Effector CD4-positive, alpha-beta T cell (primary cell): Measurements from ENCODE around the gene TRAF3IP1.
"Not testable (repeated sequence)": the region's sequence is repeated elsewhere in the genome, so short reads cannot be mapped to it uniquely, and the experiment has no call there.

Source experiments
- DNase-seq: peaks from one replicate; pipeline ENCODE4 v3.0.0-alpha.2; 2020

The TRAF3IP1 gene

DNA sequence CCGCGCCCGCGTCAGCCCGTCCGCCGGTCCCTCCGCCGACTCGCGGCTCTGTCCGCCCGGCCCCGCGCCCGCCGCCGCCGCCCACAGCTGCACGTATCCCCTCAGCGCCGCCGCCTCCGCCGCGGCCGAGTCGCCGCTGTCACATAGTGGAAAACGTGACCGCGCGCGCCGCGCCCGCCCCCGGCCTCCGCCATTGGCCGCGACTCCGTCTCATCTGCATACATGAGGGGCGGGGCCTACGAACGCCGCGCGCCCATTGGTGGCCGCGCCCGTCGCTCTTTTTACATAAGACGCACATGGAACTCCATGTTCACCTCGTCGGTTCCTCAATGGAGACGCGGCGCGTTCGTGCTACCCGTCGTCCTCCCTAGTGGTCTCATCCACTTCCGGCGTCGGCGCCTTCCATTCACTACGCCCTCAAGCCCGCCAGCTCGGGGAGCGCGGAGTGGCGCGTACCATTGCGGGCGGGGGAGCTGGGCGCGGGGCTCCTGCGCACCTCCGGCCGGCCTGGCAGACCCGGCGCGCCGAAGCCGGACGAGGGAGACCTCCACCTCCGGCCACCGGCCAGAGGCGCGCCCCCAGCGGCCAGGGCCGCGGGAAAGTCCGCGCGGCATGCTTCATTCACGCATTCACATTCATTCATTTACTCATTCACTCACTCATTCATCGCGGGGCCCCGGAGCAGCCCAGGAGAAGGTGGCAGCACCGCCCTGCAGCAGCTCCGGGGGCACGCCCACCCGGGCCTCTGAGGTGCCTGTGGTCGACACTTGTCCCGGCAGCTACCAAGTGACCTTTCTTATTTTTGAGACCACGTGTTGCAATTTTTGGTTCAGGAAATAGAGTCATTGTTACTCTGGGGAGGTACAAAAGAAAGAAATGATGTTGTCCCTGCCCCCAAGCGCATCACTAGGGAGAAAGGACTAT, 31.4 kb upstream of the TRAF3IP1 start:
- peak; percentile 96 for DNase-seq

DNA sequence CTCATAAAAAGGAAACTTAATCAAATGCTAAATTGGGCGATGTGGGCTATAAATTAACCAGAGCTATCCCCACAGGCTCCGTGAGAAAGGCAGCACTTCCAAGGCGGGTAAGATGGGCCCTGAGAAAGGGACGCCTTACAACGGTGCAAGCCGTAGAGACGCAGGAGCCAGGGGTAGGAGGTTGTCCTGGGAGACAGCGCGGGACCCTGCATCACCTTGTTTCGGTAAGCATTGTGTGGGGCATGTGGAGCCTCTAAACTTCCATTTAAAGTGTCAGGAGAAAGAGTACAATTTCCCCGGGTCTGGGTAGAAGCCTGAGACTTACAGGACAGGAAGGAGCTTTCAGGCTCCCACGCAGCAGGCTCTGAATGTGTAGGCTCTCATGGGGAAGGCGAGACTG, 30.7 kb upstream of the TRAF3IP1 start:
- no peak for DNase-seq

DNA sequence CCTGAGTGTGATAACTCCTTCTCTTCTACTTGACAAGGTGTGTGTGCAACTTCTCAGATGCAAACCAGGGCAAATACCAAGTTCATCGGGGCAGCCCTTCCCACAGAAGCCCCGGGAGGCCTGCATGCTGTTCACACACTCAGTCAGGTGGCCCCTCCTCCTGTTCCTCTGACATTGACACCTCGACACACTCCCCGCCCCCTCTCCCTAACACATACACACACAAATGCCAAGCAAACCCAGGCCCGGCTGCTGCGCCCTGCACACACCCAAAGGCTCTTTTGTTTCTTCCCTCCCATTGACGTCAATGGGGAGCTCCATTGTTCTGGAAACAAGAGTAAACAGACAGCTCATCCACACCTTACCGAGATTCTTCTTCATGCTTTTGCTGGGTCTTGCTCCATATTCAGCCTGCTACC, 30.2 kb upstream of the TRAF3IP1 start:
- peak; percentile 18 for DNase-seq

DNA sequence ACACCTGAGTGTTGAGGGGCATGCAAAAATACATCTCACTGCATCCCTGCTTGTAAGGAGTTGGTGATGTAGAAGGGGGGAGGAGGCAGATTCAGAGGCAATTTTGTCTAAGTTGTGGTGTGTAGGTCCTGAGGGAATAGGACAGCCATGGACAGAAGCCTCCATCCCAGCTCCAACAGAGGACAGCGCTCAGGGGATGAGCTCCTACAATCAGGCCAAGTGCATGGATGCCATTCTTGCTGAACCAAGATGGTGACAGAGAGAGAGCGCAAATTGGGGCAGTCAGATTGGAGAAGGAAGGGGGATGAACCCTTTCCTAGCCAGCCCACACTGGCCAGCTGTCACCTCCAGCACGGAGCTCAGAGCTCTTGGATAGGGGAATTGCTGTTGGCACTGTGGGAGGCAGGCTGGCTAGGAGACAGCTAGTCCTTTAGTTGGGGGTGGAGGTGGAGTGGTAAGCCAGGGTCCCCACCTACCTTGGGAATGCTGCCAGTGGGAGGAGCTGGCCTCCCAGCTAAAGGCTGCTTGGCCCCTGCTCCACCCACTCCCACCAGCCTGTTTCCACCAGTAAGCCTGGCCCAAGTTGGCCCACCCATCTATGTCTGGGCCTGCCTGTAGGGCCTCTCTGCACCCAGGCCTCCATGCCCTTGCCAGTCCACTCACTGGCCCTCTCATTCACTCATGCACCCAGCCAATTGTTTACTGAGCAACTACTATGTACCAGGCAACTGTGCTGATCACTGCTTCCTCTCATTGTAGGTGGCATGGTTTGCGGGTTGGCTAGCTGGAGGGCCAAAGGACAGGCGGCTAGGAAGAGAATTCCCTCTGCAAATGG, 29.4 kb upstream of the TRAF3IP1 start:
- no peak for DNase-seq

DNA sequence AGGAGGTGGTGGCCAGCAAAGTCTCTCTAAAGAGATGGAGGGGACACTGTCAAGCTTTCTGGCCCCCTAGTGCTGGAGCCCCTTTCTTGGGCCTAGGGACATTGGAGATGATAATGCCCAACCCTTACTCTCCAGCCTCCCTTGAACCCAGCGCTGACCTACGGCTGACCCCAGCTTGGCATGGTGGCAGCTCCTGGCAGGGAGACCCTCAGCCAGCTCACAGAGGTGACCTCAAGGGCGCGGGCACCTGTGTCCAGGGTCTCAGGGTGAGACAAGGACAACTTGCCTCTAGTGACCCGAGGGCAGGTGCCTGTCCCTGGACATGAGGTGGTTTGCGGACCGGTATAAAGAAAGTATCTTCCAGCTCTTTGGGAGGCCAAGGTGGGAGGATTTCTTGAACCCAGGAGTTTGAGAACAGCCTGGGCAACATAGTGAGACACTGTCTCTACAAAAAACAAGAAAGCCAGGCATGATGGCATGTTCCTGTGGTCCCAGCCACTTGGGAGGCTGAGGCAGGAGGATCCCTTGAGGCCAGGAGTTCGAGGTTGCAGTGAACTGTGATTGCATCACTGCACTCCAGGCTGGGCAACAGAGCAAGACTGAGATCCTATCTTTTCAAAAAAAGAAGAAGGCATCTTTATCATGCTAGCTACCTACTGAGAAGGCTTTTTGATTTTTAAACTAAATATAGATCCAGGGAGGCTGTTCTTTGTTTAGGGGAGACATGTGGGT, 28.6 kb upstream of the TRAF3IP1 start:
- DNase-seq: no peak

DNA sequence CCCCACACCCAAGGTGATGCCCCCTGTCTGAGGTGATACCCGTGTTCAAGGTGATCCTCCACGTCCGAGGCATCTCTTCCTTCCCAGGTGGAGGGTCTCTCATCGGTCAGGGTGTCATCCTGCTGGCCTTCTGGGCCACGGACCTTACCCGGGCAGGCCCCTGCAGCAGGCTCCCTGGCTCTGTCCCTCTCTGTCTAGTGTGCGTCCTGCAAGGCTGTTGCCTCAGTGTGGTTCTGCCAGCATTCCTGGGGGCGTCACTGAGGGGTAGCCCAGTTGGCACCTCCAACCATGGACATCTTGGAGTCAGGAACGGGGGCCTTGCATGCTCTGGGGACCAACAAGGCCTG, 26.3 kb upstream of the TRAF3IP1 start:
- DNase-seq: no peak

DNA sequence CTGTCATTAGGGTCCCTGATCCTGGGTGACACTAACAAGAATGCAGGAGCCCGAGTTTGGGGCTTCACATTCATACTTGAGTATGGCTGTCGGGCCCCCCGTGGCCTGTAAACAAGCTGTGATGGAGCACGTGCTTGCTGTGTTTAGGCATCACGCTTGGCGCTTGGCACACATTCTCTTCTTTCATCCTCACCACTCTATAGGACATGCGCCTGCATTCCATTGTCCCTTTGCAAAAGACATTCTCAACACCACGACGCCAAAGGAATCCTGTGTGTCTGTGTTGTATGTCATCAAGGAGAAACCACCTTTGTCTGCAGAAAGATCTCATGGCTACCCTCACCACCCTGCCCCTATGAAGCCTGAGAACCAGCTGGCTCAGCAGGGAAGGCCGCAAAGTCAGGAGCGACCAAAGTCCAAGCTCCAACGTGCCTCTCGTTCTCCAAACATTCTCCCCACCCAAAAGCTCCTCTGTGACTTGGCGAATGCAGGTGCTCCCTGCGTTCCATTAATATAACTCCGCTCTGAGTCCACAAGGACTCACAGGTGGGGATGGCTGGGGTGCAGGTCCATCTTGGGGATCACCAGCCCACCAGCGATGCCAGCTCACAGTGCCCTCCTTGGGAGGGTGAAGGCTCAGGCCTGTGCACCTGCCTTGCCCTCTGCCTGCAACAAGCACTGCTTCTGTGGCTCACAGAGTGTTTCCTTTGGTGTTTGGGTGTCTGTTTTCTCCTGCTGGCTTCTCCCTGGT, 25.8 kb upstream of the TRAF3IP1 start:
- no peak for DNase-seq

DNA sequence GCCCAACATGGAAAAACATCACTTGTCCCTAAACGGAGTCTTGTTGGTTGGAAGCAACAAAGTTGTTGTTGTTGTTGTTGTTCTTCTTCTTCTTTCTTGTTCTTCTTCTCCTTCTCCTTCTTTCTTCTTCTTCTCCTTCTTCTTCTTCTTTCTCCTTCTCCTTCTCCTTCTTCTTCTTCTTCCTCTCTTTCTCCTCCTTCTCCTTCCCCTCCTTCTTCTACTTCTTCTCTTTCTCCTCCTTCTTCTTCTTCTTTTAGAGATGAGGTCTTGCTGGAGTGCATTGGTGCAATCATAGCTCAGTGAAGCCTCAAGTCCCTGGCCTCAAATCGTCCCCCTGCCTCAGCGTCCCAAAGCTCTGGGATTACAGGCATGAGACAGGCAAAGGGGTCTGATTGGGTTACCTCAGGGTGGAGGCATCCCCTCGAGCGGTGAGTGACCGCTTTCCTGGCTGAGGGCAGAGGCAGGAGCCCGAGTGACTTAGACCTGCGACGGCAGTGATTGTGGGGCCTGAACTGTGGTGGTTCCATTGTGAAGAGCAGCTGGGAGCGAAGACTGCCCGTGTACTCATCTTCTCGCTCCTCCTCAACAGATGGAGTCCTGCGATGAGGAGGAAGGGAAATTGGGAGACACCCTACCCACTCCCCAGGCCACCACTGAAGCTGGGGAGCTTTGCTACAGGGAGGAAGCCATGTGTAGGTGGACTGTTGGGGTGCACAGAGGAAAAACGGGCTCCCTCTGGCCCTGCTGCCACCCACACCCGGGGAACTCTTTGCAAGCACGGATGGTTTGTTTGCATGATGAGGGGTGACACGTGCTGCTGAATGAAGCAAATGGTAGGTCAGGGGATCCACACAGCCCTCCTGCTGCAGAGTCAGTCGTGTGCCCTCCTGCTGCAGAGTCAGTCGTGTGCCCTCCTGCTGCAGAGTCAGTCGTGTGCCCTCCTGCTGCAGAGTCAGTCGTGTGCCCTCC, 24.9 kb upstream of the TRAF3IP1 start:
- DNase-seq: no peak

DNA sequence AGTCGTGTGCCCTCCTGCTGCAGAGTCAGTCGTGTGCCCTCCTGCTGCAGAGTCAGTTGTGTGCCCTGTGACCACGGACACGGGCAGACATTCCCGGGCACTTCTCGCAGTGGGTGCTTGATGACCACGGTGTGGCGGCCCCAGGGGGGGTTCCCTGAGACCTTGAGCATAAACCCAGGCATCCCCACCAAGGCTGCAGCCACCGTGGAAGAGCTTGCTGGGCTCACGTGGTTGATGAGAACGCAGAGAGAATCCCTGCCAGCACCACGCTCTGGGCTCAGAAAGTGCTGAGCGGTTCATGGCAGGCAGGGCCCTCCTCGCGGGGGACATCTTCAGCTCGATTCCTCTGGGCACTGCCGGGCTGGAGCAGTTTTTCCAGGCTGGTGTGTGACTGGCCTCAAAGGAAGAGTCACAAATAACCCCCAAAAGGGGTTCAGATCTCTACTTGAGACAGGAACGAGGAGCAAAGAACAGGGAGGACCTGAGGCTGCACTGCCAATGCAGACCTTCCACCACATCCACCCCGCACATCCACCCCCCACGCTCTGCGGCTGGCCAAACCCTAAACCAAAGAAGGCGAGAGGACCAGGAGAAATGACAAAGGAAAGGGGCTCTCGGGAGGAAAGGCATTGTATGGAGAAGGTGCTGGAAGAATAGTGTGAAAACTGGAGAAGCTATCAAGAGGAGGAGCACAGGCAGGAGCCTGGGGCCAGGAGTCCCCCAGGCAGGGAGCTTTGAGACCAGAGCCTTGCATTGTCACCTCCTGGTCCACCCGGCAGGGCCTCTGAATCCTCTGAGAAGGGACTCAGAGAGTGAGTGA, 23.5 kb upstream of the TRAF3IP1 start:
- DNase-seq: no peak

DNA sequence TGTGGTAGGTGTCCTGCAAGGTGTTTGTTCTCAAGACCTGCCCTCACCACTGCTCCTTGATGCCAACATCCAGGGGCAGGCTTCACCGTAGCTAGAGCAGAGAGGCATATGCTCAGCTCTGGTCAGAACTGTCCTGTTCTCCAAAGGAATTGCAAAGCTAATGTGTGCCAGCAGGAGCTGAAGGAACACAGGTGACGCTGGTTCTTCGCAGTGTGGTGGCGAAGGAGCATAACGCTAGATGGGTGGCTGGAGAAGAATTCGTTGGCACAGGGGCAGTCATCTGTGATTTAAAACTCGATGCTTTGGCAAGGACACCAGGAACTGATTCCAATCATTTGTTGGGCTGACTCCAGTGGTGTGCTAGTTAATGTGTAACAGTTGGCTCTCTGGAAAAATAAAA, 20.5 kb upstream of the TRAF3IP1 start:
- no peak for DNase-seq

DNA sequence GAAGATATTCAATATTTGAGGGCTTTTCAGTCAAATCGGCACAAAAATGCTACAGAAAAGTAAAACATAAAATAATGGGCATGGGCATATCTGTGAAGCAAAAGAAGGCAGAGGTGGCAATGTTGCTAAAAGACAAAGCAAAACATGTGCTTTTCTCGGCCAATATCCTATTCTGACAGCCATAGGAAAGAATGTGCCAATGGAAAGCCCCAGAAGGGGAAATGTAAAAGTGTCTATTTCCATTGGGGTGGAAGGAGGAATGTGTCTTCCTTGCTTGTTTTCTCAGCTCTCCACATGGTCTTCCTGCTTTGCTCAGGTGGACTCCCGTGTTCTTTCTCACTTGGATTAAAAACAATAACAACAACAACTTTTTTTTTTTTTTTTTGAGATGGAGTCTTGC, 18.2 kb upstream of the TRAF3IP1 start:
- no peak for DNase-seq

DNA sequence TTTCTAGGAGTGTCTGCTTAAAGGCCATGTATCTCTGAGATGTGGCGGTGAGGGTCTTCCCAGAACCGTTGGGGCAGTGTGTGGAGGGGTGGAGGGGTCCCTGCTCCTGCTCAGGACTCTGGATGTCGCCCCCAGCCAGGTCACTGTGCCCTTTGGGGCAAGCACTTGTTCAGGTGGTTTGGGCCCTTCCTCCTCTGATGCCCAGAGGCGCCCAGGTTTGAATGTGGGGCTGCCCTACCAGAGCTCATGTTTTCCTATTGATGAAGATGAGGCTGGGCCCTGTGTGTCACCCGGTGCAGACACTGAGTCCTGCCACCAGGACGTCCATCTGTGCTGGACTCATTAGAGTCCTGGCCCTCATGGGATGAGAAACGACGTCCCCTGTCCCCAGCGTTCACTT, 17.6 kb upstream of the TRAF3IP1 start:
- DNase-seq: no peak

DNA sequence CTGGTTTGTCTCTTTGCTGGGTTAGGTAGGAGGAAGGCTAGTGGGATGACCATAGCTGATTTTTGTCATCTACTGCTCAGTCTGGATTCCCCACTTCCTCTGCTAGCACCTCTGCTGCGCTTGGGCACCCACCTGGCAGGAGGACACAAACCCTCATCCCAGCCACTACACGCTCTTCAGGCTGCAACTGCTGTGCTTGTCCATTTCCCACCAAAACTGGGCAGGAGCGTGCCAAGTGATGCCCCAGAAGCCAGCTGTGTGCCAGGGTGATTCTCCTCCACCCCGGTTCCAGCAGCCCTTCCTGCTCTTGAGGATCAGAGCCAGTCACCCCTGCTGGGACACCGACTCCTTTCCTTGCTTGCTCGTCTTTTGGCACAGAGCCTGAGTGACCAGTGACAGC, 16.2 kb upstream of the TRAF3IP1 start:
- no peak for DNase-seq

DNA sequence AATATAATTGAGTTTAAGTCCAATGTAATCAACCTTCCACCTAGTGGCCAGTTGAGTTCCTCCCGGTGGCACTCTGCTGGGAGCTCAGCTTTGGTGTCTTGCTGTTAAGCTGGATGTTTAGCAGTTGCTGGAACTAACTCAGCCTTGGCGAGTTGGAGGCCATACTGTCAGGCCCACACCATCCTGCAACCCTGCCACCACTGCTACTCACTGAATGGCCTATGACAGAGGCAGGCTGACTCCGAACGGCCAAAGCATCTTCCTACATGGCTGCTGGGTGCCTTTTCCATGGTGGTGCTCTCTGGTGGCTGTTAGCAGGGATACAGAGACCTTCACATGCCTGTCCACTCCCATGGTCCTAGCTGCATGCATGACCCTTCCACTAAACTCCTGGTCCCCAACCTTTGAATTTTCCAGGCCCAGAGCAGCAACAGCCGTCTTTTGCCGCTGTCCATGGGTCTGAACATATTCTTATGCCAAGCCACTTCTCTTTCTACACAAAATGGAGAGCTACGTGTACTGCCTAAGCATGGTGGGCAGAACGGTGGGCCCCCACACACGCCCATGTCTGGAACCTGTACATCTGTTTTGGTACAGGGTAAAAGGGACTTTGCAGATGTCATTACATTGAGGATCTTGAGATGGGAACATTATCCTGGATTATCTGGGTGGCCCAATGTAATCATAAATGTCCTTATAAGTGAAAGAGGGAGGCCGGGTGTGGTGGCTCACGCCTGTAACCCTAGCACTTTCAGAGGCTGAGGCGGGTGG, 15.0 kb upstream of the TRAF3IP1 start:
- no peak for DNase-seq

DNA sequence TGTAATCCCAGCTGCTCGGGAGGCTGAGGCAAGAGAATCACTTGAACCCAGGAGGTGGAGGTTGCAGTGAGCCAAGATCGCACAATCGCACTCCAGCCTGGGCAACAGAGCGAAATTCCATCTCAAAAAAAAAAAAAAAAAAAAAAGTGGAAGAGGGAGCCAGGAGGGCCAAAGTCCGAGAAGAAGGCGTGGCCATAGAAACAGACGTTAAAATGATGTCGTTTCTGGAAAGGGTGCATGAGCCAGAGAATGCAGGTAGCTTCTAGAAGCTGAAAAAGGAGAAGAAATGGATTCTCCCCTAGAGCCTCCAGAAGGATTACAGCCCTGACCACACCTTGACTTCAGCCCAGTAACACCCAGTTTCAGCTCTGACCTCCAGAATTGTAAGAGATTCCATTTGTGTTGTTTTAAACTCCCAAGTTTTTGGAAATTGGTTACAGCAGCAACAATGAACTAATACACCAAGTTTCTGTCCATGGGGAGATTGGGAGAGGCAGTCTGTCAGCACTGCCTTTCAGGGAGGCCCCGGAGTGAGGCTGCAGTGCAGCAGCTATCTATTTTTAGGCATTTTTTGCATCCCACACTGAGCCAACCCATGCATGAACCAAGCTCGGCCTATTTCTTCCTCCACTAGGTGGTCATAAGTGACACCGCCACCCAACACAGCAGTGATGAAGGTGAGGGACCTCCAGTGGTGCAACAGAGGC, 14.2 kb upstream of the TRAF3IP1 start:
- DNase-seq: no peak

DNA sequence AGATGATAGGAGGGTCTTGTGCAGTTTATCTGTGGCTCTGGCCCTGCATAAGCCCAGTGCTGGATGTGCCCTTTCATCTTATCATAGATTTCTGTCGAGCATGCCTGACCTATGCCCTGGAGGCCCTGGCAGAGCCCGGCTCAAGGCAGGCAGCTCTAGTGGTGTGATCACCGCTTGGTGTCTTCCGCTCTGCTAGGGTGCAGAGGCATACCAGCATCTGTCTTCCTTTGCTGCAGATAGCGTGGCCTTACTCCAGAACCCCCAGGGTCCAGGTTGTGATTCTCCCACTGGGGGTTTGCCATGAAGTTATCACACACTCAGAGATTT, 13.7 kb upstream of the TRAF3IP1 start:
- DNase-seq: no peak

DNA sequence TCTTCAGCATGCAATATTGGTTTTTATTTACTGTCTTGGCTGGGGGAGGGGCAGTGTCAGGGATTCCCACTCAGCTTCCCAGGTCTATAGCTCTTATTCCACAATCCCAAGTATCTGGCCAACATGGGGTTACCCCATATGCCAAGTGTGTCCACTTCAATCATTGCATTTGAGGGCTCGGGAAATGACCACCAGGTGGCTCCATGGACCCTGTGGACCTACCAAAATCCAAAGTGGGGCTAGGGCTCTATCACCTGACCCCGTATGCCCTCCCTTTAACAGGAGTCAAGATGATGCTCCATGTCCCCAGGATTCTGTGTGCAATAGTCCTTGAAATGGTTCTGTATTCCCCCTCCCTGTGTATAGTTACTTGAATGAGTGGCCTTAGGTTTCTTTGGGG, 12.1 kb upstream of the TRAF3IP1 start:
- no peak for DNase-seq

DNA sequence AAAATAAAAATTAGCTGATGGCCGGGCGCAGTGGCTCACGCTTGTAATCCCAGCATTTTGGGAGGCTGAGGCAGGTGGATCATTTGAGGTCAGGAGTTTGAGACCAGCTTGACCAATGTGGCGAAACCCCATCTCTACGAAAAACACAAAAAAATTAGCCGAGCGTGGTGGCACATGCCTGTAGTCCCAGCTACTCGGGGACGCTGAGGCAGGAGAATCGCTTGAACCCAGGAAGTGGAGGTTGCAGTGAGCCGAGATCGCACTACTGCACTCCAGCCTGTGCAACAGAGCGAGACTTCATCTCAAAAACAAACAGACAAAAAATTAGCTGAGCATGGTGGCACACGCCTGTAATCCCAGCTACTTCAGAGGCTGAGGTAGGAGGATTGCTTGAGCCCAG, 9.6 kb upstream of the TRAF3IP1 start:
- not testable (repeated sequence) for DNase-seq
